Uterus (tissue), 2 donors: ENCODE data around the gene PPP6R2.

ENCODE experiments used
- POLR2A ChIP-seq, 2 donors: fragments of 450-650 bp; IDR thresholded peaks; one replicate each; pipeline ENCODE4 v1.6.1; 2016; ENCODE audit warnings: antibody characterized with exemption in 2 of 2, mild to moderate bottlenecking in 1 of 2, moderate library complexity in 1 of 2
- TF ChIP-seq, protein P1 (sequence below), 4 experiments: fragments of 200-600 bp in 2 of 4; fragments of 450-650 bp in 2 of 4; sonication (generic) in 2 of 4; IDR thresholded peaks; one replicate each; pipeline ENCODE4 v1.5.1; 2016 to 2019; ENCODE audit warnings: antibody characterized with exemption in 4 of 4, mild to moderate bottlenecking in 2 of 4, moderate library complexity in 1 of 4

DNA sequence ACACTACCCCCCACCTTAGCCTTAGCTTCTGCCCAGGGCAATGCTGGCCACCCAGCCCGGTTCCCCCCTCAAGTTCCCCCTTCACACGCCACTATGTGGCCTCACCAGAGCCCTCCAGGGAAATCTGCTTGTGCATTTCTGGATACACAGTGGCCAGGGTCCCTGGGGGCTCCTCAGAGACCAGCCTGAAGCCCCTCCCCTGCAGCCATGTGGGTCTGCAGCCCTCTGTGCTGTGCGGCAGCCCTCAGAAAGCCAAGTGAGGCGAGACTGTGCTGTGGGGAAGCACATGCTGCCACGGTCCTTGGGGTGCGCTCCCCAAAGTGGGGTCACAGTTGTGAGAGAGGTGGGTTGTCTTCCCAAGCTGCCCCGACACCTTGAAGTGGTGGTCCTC, 33.5 kb upstream of the PPP6R2 start:
- TF ChIP-seq, protein P1, sequence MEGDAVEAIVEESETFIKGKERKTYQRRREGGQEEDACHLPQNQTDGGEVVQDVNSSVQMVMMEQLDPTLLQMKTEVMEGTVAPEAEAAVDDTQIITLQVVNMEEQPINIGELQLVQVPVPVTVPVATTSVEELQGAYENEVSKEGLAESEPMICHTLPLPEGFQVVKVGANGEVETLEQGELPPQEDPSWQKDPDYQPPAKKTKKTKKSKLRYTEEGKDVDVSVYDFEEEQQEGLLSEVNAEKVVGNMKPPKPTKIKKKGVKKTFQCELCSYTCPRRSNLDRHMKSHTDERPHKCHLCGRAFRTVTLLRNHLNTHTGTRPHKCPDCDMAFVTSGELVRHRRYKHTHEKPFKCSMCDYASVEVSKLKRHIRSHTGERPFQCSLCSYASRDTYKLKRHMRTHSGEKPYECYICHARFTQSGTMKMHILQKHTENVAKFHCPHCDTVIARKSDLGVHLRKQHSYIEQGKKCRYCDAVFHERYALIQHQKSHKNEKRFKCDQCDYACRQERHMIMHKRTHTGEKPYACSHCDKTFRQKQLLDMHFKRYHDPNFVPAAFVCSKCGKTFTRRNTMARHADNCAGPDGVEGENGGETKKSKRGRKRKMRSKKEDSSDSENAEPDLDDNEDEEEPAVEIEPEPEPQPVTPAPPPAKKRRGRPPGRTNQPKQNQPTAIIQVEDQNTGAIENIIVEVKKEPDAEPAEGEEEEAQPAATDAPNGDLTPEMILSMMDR (IDR thresholded peaks at IDR 0.05), result no peak
- TF ChIP-seq POLR2A (IDR thresholded peaks at IDR 0.05), result no peak
